HG02798 (cell line): ENCODE measurements around the gene TSHZ3.

ENCODE experiments used
- ATAC-seq: cut with Tn5 transposase; IDR thresholded peaks from one replicate; pipeline ENCODE4 v1.9.1; 2021; ENCODE audit warnings: mild to moderate bottlenecking; ENCODE audit not compliant: unreplicated experiment, poor library complexity

TSHZ3 gene

GRCh38 chr19:31290931-31291590, 58.2 kb downstream of the TSHZ3 start:
- no peak for ATAC-seq

- ATAC-seq = no peak
These were observed 59.3 kb downstream of the TSHZ3 start for GRCh38 chr19:31289976-31290375.

GRCh38 chr19:31289381-31289880, 59.8 kb downstream of the TSHZ3 start:
- ATAC-seq = no peak

GRCh38 chr19:31286491-31286890, 62.7 kb downstream of the TSHZ3 start:
- ATAC-seq = no peak

- ATAC-seq = no peak
These were observed 63.5 kb downstream of the TSHZ3 start for GRCh38 chr19:31285744-31286143.

- ATAC-seq = no peak
These were observed 64.6 kb downstream of the TSHZ3 start for GRCh38 chr19:31284621-31285020.

- ATAC-seq = no peak
These were observed 65.5 kb downstream of the TSHZ3 start for GRCh38 chr19:31283701-31284100.

- ATAC-seq = no peak
These were observed 66.9 kb downstream of the TSHZ3 start for GRCh38 chr19:31282346-31282745.

- no peak for ATAC-seq
These were observed 68.8 kb downstream of the TSHZ3 start for GRCh38 chr19:31280287-31281006.

- ATAC-seq = no peak
These were observed 69.8 kb downstream of the TSHZ3 start for GRCh38 chr19:31279436-31279765.

GRCh38 chr19:31278555-31279435, 70.4 kb downstream of the TSHZ3 start:
- ATAC-seq = no peak

GRCh38 chr19:31277516-31277915, 71.7 kb downstream of the TSHZ3 start:
- no peak for ATAC-seq

GRCh38 chr19:31276831-31277230, 72.4 kb downstream of the TSHZ3 start:
- no peak for ATAC-seq

GRCh38 chr19:31275068-31275334, 74.2 kb downstream of the TSHZ3 start:
- no peak for ATAC-seq

- no peak for ATAC-seq
These were observed 74.8 kb downstream of the TSHZ3 start for GRCh38 chr19:31274251-31275067.

GRCh38 chr19:31272583-31273106, 76.6 kb downstream of the TSHZ3 start:
- no peak for ATAC-seq

- ATAC-seq = no peak
These were observed 77.8 kb downstream of the TSHZ3 start for GRCh38 chr19:31271306-31271911.

GRCh38 chr19:31270897-31271296, 78.3 kb downstream of the TSHZ3 start:
- ATAC-seq = no peak

- ATAC-seq = no peak
These were observed 79.7 kb downstream of the TSHZ3 start for GRCh38 chr19:31269425-31270127.
